ENCODE results near the gene ZPBP. TPM values are rescaled to one million over a fixed set of nuclear protein-coding genes. Genes with fewer than 3 reads are reported as not detected.

The ZPBP gene
- total and polyA plus RNA-seq, 3 donors from 2014 or later = 67.0 to 286 (median 92.2) TPM

DNA sequence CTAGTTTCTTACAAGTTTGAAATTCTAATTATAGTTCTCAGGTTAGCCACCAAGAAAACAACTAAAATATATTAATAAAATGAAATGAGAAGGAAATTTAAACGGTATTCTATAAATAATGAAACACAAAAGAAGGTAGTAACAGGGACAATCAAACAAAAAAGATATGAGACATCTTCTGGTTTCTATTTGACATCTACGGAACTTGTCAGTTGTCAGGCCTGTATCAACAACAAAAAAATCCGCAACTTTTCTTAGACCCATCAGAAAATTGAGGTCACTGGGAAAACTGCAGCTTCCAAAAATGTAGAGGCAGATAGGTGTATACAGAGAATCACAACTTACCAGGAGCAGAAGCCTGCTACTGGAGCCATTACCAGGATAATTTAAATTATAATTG is 70.6 kb downstream of the ZPBP start:
- H3K27me3 ChIP-seq = no peaks in the 10 kb centered on the region
- no peaks in the 10 kb centered on the region for H3K9me3 ChIP-seq
- DNase-seq = no peak
- no peaks in the 10 kb centered on the region for H3K4me1 ChIP-seq
- H3K36me3 ChIP-seq (ENCODE audit: low read depth, missing control alignments) = no peaks in the 10 kb centered on the region
- H3K27ac ChIP-seq = no peak overlapping the region
- no peak overlapping the region for H3K4me3 ChIP-seq
- 86 to 89% methylated on average over 3 of the region's 3 CpGs for WGBS, 2 donors
- intact Hi-C loops (cut with DNase I; ENCODE audit: low total_unique reads) = no loop called here
- TF ChIP-seq POLR2A (IDR thresholded peaks at IDR 0.05) = no peak
- TF ChIP-seq, protein P1, sequence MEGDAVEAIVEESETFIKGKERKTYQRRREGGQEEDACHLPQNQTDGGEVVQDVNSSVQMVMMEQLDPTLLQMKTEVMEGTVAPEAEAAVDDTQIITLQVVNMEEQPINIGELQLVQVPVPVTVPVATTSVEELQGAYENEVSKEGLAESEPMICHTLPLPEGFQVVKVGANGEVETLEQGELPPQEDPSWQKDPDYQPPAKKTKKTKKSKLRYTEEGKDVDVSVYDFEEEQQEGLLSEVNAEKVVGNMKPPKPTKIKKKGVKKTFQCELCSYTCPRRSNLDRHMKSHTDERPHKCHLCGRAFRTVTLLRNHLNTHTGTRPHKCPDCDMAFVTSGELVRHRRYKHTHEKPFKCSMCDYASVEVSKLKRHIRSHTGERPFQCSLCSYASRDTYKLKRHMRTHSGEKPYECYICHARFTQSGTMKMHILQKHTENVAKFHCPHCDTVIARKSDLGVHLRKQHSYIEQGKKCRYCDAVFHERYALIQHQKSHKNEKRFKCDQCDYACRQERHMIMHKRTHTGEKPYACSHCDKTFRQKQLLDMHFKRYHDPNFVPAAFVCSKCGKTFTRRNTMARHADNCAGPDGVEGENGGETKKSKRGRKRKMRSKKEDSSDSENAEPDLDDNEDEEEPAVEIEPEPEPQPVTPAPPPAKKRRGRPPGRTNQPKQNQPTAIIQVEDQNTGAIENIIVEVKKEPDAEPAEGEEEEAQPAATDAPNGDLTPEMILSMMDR (IDR thresholded peaks at IDR 0.05) = no peak

DNA sequence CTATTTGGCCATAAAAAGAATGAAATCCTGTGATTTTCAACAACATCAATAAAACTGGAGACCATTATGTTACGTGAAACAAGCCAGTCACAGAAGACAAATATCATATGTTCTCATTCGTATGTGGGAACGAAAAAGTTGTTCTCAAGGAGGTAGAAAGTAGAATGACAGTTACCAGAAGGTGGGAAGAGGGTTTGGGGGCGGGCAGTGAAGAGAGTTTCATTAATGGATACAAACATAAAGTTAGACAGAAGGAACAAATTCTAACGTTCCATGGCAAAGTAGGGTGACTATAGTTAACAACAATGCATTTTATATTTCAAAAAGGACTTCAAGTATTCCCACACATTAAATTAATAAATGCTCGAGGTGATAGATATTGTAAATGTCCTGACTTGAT is 97.4 kb downstream of the ZPBP start:
- 86 to 88% methylated on average over 6 of the region's 6 CpGs for WGBS, 2 donors
- Histone ChIP-seq H3K4me3 (no peak overlapping the region), H3K4me1 (no peaks in the 10 kb centered on the region), H3K27ac (no peak overlapping the region), H3K9me3 (no peaks in the 10 kb centered on the region), H3K36me3 (ENCODE audit: low read depth, missing control alignments) (no peaks in the 10 kb centered on the region), H3K27me3 (no peaks in the 10 kb centered on the region)
- intact Hi-C loops (cut with DNase I; ENCODE audit: low total_unique reads) = no loop called here
- no peak for TF ChIP-seq POLR2A (IDR thresholded peaks at IDR 0.05)
- TF ChIP-seq, protein P1 (IDR thresholded peaks at IDR 0.05) = no peak
- no peak for DNase-seq

DNA sequence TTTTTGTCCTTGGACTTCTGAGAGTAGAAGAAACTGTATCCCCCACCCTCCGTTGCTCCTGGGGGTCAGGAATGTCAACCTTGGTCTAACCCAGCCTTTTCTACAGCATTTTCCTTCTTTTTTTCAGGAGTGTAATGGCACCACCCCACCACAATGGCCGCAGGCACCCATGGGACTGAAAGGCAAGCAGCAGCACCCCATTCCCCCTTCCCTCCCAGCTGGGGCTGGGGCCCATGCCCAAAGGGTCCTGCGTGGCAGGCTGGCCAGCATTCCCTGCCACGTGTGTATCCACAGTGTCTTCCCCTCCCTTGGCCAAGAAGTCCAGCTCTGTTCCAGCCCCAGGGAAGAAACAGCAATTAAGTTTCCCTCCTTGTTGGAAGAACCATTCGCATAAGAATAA is 106.9 kb downstream of the ZPBP start:
- H3K4me1 ChIP-seq = no peaks in the 10 kb centered on the region
- H3K27me3 ChIP-seq = no peaks in the 10 kb centered on the region
- 89 to 93% methylated on average over 5 of the region's 5 CpGs for WGBS, 2 donors
- no peaks in the 10 kb centered on the region for H3K36me3 ChIP-seq (ENCODE audit: low read depth, missing control alignments)
- H3K9me3 ChIP-seq = no peaks in the 10 kb centered on the region
- TF ChIP-seq, protein P1 (IDR thresholded peaks at IDR 0.05) = no peak
- TF ChIP-seq POLR2A (IDR thresholded peaks at IDR 0.05) = no peak
- DNase-seq = no peak
- intact Hi-C loops (cut with DNase I; ENCODE audit: low total_unique reads) = no loop called here
- H3K27ac ChIP-seq = no peak overlapping the region
- H3K4me3 ChIP-seq = no peak overlapping the region

DNA sequence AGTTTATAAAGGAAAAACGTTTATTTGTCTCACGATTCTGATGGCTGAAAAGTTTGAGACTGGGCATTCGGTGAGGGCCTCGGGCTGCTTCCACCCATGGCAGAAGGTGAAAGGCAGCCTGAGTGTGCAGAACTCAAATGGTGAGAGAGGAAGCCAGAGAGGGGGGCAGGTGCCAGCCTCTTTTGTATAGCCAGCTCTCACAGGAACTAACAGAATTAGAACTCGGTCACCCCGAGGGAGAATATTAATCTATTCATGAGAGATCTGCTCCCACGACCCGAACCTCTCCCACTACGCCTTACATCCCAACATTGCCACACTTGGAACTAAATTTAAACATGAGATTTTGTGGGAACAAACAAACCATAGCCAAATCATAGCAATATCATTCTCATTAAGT is 112.6 kb downstream of the ZPBP start:
- DNase-seq = no peak
- Histone ChIP-seq H3K36me3 (ENCODE audit: low read depth, missing control alignments) (no peaks in the 10 kb centered on the region), H3K9me3 (no peaks in the 10 kb centered on the region), H3K27ac (no peak overlapping the region), H3K4me1 (no peaks in the 10 kb centered on the region), H3K27me3 (no peaks in the 10 kb centered on the region), H3K4me3 (no peak overlapping the region)
- WGBS, 2 donors = 69 to 79% methylated on average over 9 of the region's 9 CpGs
- intact Hi-C loops (cut with DNase I; ENCODE audit: low total_unique reads) = no loop called here
- TF ChIP-seq, protein P1 (IDR thresholded peaks at IDR 0.05) = no peak
- TF ChIP-seq POLR2A (IDR thresholded peaks at IDR 0.05) = no peak

DNA sequence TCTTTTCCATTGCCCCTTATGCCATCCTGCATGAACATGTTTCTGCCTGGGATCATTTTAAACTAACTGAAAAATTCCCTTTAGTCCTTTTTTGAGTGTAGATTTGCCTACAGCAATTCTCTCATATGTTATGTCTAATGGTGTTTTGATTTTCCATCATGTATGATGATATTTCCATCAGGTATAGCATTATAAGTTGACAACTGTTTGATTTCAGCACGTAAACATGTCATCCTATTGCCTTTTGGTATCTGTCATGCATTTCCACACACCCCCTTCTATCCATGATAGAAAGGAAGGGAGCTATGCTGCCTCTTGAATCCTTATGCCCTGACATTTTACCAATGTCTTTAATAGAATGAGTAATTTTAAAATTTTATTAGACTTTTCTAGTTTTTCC is 116.8 kb downstream of the ZPBP start:
- Histone ChIP-seq H3K36me3 (ENCODE audit: low read depth, missing control alignments) (no peaks in the 10 kb centered on the region), H3K4me1 (no peaks in the 10 kb centered on the region), H3K27ac (no peak overlapping the region), H3K4me3 (no peak overlapping the region), H3K27me3 (no peaks in the 10 kb centered on the region), H3K9me3 (no peaks in the 10 kb centered on the region)
- TF ChIP-seq, protein P1 (IDR thresholded peaks at IDR 0.05) = no peak
- TF ChIP-seq POLR2A (IDR thresholded peaks at IDR 0.05) = no peak
- DNase-seq = no peak
- intact Hi-C loops (cut with DNase I; ENCODE audit: low total_unique reads) = no loop called here
- 81% methylated on average over 1 of the region's 1 CpG for WGBS, 2 donors

Data from testis (tissue), 3 donors.